K562 (cell line): Measurements from ENCODE around the gene CEP68. TPM values are rescaled to one million over a fixed set of nuclear protein-coding genes. Genes with fewer than 3 reads are reported as not detected.

ENCODE experiments used
- ATF1 ChIP-seq, 2 experiments: fragments of 450-650 bp in 1 of 2; IDR thresholded peaks; 2 replicates each; pipeline ENCODE4 v1.6.1; 2016; ENCODE audit warnings: missing compliant biosample characterization in 1 of 2, missing genetic modification characterization in 1 of 2
- CAMTA2 ChIP-seq: fragments of 250-450 bp; sonication (Bioruptor Pico); conservative IDR thresholded peaks from 2 replicates; pipeline ENCODE4 v1.5.1; 2022
- CXXC5 ChIP-seq: fragments of 250-450 bp; sonication (Bioruptor Pico); IDR thresholded peaks from 2 replicates; pipeline ENCODE4 v1.8.0; 2022; ENCODE audit warnings: inconsistent platforms, mild to moderate bottlenecking, moderate library complexity
- DMBX1 ChIP-seq: fragments of 250-450 bp; sonication (Bioruptor Pico); IDR thresholded peaks from 2 replicates; pipeline ENCODE4 v1.8.0; 2022; ENCODE audit warnings: inconsistent platforms, mild to moderate bottlenecking, moderate library complexity, borderline replicate concordance
- ESRRA ChIP-seq: fragments of 450-650 bp; IDR thresholded peaks from 2 replicates; pipeline ENCODE4 v1.6.1; 2014; ENCODE audit warnings: low read depth, mild to moderate bottlenecking, moderate library complexity, borderline replicate concordance
- ETS1 ChIP-seq: conservative IDR thresholded peaks from 2 replicates; pipeline ENCODE4 v1.6.1; 2011; ENCODE audit warnings: low read depth, mild to moderate bottlenecking, low read length; ENCODE audit not compliant: control insufficient read depth
- EWSR1 ChIP-seq: fragments of 450-650 bp; IDR thresholded peaks from 2 replicates; pipeline ENCODE4 v1.6.1; 2018; ENCODE audit warnings: borderline replicate concordance, mild to moderate bottlenecking, low read depth, moderate library complexity; ENCODE audit not compliant: partially characterized antibody
- EZH2 ChIP-seq: IDR thresholded peaks from 2 replicates; pipeline ENCODE4 v1.6.1; 2012; ENCODE audit warnings: low read depth, mild to moderate bottlenecking, inconsistent platforms, low read length, borderline replicate concordance
- FOXK2 ChIP-seq, 2 experiments: fragments of 450-650 bp; IDR thresholded peaks in 1 of 2; conservative IDR thresholded peaks in 1 of 2; 2 replicates each; pipeline ENCODE4 v1.6.1; 2016; ENCODE audit warnings: low read depth in 2 of 2, mild to moderate bottlenecking in 1 of 2
- GATAD2B ChIP-seq: fragments of 450-650 bp; IDR thresholded peaks from 2 replicates; pipeline ENCODE4 v1.6.1; 2017; ENCODE audit warnings: mild to moderate bottlenecking, borderline replicate concordance
- MAZ ChIP-seq, 2 experiments: fragments of 450-650 bp in 1 of 2; sonication (generic) in 1 of 2; formaldehyde crosslinking; IDR thresholded peaks in 1 of 2; conservative IDR thresholded peaks in 1 of 2; 2 replicates each; pipeline versions ENCODE4 v1.4.0 to v1.5.0; 2020; ENCODE audit warnings: mild to moderate bottlenecking in 1 of 2, missing genetic modification reagents in 1 of 2
- MED1 ChIP-seq: sonication (generic); formaldehyde crosslinking; IDR thresholded peaks from 2 replicates; pipeline ENCODE4 v1.8.1; 2023; ENCODE audit warnings: missing genetic modification reagents, borderline replicate concordance
- SP1 ChIP-seq: sonication (generic); formaldehyde crosslinking; IDR thresholded peaks from 2 replicates; pipeline ENCODE4 v1.8.1; 2022; ENCODE audit warnings: mild to moderate bottlenecking, missing genetic modification reagents
- ZBED1 ChIP-seq: IDR thresholded peaks from 2 replicates; pipeline ENCODE4 v1.6.1; 2014
- ZFX ChIP-seq: sonication (generic); formaldehyde crosslinking; IDR thresholded peaks from 2 replicates; pipeline ENCODE4 v1.8.0; 2022; ENCODE audit warnings: mild to moderate bottlenecking, missing genetic modification reagents, moderate library complexity
- ZNF184 ChIP-seq: sonication (generic); formaldehyde crosslinking; IDR thresholded peaks from 2 replicates; pipeline ENCODE4 v1.5.0; 2020; ENCODE audit warnings: missing genetic modification reagents
- ZNF23 ChIP-seq: fragments of 250-450 bp; sonication (Bioruptor Pico); IDR thresholded peaks from 2 replicates; pipeline ENCODE4 v1.4.0; 2020; ENCODE audit warnings: mild to moderate bottlenecking
- polyA plus RNA-seq, 8 experiments: library from polyadenylated mRNA; depleted of rRNA in 4 of 8; stranded (reverse) in 5 of 8; unstranded in 3 of 8; fragments of >200 nt; fragmentation: Nextera tagmentation in 2 of 8; fragmentation: Illumina TruSeq in 1 of 8; extraction: Ambion mirVana in 2 of 8; extraction: Trizol in 1 of 8; gene quantifications; 2 replicates each; pipeline versions ENCODE4 v1.2.1 to v1.2.3, GENCODE V29; 2011 to 2014; ENCODE audit warnings: inconsistent platforms in 1 of 8, missing spikeins in 1 of 8
- total RNA-seq, 7 experiments: library from RNA; depleted of rRNA in 6 of 7; stranded (reverse); fragments of >200 nt in 6 of 7; fragmentation: Illumina TruSeq in 2 of 7; extraction: Trizol in 2 of 7; gene quantifications; 2 replicates each; pipeline versions ENCODE4 v1.2.1 to v1.2.3, GENCODE V29; 2011 to 2021; ENCODE audit warnings: low replicate concordance in 1 of 7
- TF ChIP-seq, protein P1 (sequence below), 3 experiments: fragments of 200-800 bp in 1 of 3; fragments of 250-450 bp in 1 of 3; fragments of 450-650 bp in 1 of 3; sonication (Bioruptor Pico) in 1 of 3; sonication (Bioruptor generic) in 1 of 3; formaldehyde crosslinking in 1 of 3; IDR thresholded peaks; 2 replicates each; pipeline versions ENCODE4 v1.6.1 to v1.8.0; 2016 to 2022; ENCODE audit warnings: mild to moderate bottlenecking in 2 of 3, missing genetic modification characterization in 2 of 3, missing compliant biosample characterization in 1 of 3, moderate library complexity in 1 of 3
- TF ChIP-seq, protein P2 (sequence below): sonication (generic); formaldehyde crosslinking; IDR thresholded peaks from 2 replicates; pipeline ENCODE4 v1.8.0; 2022; ENCODE audit warnings: mild to moderate bottlenecking, missing genetic modification reagents

The CEP68 gene
- total and polyA plus RNA-seq, 9 of the 15 experiments (the other 6 are each of a cell fraction or from before 2014, with no cell fraction given) = 1.4 to 8.5 (median 5.2) TPM

DNA sequence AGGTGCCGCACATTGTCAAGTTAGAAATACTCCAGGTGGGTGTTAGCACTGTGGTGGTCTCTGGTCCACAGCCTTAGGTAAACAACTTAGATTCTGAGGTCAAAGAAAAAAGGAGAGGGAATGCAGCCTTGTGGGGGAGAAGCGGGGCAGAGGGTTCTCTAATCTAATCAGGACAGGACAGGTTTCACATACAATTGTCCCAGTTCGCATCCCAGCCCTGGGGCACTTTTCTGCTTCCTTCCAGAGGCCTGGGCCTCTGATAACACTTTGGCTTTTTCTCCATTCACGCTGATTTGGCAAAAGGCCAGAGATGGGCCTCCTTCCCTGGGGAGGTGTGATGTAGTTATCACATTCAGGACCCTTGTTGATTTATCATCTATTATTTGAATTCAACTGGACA, 34.5 kb upstream of the CEP68 start (continued):
- TF ChIP-seq, protein P1, sequence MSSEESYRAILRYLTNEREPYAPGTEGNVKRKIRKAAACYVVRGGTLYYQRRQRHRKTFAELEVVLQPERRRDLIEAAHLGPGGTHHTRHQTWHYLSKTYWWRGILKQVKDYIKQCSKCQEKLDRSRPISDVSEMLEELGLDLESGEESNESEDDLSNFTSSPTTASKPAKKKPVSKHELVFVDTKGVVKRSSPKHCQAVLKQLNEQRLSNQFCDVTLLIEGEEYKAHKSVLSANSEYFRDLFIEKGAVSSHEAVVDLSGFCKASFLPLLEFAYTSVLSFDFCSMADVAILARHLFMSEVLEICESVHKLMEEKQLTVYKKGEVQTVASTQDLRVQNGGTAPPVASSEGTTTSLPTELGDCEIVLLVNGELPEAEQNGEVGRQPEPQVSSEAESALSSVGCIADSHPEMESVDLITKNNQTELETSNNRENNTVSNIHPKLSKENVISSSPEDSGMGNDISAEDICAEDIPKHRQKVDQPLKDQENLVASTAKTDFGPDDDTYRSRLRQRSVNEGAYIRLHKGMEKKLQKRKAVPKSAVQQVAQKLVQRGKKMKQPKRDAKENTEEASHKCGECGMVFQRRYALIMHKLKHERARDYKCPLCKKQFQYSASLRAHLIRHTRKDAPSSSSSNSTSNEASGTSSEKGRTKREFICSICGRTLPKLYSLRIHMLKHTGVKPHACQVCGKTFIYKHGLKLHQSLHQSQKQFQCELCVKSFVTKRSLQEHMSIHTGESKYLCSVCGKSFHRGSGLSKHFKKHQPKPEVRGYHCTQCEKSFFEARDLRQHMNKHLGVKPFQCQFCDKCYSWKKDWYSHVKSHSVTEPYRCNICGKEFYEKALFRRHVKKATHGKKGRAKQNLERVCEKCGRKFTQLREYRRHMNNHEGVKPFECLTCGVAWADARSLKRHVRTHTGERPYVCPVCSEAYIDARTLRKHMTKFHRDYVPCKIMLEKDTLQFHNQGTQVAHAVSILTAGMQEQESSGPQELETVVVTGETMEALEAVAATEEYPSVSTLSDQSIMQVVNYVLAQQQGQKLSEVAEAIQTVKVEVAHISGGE (CRISPR knock-in tag; IDR thresholded peaks at IDR 0.05) = peak in 1 of 3 experiments; percentile 77; a peak in 2 of 6 replicates
- TF ChIP-seq, protein P2, sequence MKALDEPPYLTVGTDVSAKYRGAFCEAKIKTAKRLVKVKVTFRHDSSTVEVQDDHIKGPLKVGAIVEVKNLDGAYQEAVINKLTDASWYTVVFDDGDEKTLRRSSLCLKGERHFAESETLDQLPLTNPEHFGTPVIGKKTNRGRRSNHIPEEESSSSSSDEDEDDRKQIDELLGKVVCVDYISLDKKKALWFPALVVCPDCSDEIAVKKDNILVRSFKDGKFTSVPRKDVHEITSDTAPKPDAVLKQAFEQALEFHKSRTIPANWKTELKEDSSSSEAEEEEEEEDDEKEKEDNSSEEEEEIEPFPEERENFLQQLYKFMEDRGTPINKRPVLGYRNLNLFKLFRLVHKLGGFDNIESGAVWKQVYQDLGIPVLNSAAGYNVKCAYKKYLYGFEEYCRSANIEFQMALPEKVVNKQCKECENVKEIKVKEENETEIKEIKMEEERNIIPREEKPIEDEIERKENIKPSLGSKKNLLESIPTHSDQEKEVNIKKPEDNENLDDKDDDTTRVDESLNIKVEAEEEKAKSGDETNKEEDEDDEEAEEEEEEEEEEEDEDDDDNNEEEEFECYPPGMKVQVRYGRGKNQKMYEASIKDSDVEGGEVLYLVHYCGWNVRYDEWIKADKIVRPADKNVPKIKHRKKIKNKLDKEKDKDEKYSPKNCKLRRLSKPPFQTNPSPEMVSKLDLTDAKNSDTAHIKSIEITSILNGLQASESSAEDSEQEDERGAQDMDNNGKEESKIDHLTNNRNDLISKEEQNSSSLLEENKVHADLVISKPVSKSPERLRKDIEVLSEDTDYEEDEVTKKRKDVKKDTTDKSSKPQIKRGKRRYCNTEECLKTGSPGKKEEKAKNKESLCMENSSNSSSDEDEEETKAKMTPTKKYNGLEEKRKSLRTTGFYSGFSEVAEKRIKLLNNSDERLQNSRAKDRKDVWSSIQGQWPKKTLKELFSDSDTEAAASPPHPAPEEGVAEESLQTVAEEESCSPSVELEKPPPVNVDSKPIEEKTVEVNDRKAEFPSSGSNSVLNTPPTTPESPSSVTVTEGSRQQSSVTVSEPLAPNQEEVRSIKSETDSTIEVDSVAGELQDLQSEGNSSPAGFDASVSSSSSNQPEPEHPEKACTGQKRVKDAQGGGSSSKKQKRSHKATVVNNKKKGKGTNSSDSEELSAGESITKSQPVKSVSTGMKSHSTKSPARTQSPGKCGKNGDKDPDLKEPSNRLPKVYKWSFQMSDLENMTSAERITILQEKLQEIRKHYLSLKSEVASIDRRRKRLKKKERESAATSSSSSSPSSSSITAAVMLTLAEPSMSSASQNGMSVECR (CRISPR knock-in tag) = no peak
- TF ChIP-seq SP1 (CRISPR knock-in tag) (0 out of 2 replicates have a peak, but pooled peaks have one; percentile 14), FOXK2 (conservative IDR thresholded peaks at IDR 0.05 in 1 of 2, IDR thresholded peaks at IDR 0.05 in 1 of 2; ENCODE audit: low read depth in 2 of 2) (peak in 1 of 2 experiments; percentile 62; a peak in 3 of 4 replicates), EZH2 (no peak), ESRRA (no peak), MAZ (CRISPR knock-in tag; conservative IDR thresholded peaks at IDR 0.05 in 1 of 2, IDR thresholded peaks at IDR 0.05 in 1 of 2) (peak in 1 of 2 experiments; percentile 27; a peak in 1 of 4 replicates), ZFX (peak; percentile 66), ATF1 (CRISPR knock-in tag; IDR thresholded peaks at IDR 0.05) (no peak), ATF1 (tag; IDR thresholded peaks at IDR 0.05) (peak; percentile 47; the same call in 1 of the 2 replicates), ZNF184 (CRISPR knock-in tag) (no peak), CAMTA2 (CRISPR knock-in tag) (no peak), EWSR1 (no peak), DMBX1 (peak; percentile 83), CXXC5 (peak; percentile 81), GATAD2B (peak; percentile 81), ZNF23 (CRISPR knock-in tag) (no peak), MED1 (CRISPR knock-in tag) (no peak), ETS1 (0 out of 2 replicates have a peak, but pooled peaks have one; percentile 20), ZBED1 (0 out of 2 replicates have a peak, but pooled peaks have one; percentile 55)
